Stimulated activated CD4-positive, alpha-beta T cell treated with anti-CD3 and anti-CD28 coated beads, Interleukin-4, amount 100 ng/mL, for 4 hours (primary cell): ENCODE measurements around the gene SEC63.
"Not testable (repeated sequence)": the region's sequence is repeated elsewhere in the genome, so short reads cannot be mapped to it uniquely, and the experiment has no call there.

Experiments
- DNase-seq, 2 experiments: peaks; one replicate each; pipeline ENCODE4 v3.0.0-alpha.2; 2020

SEC63 gene

DNA sequence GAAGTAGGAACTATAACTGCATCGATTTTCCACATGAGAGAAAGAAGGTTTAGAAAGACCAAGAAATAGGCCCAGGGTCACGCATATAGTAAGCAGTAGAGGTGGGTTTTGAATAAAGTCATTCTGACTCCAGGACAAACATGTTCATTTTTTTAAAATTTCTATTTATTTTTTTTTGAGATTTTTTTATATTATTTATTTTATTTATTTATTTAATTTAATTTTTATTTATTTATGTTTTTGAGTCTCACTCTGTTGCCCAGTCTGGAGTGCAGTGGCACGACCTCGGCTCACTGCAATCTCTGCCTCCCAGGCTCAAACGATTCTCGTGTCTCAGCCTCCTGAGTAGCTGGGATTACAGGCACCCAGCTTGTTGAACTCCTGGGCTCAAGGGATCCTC is 13.2 kb upstream of the SEC63 start:
- DNase-seq, result no peak

- DNase-seq, result no peak
Observed at GRCh38 chr6:107970255-107970654, 12.2 kb upstream of the SEC63 start.

- no peak for DNase-seq
Observed at GRCh38 chr6:107968081-107968480, 10.1 kb upstream of the SEC63 start.

DNA sequence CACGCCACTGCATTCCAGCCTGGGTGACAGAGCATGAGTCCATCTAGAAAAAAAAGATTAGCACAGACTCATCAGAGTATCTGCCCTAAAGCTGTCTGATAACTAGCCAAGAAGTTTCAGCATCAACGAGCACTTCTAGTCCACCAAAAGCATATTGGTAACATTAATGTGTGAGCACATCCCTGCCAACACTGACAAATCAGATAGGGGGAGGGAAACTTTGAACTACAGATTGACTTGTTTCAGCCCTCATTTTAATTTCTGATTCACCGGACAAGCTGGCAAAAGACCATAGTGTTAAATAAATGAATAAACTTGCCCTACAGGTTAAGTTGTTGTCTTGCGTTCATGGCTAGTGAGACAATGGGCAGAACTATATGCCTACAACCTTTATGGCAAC is 7.7 kb upstream of the SEC63 start:
- no peak for DNase-seq

GRCh38 chr6:107962723-107963122 is 4.7 kb upstream of the SEC63 start:
- DNase-seq, result no peak

- DNase-seq, result no peak
Observed at GRCh38 chr6:107959392-107959791, 1.4 kb upstream of the SEC63 start.

DNA sequence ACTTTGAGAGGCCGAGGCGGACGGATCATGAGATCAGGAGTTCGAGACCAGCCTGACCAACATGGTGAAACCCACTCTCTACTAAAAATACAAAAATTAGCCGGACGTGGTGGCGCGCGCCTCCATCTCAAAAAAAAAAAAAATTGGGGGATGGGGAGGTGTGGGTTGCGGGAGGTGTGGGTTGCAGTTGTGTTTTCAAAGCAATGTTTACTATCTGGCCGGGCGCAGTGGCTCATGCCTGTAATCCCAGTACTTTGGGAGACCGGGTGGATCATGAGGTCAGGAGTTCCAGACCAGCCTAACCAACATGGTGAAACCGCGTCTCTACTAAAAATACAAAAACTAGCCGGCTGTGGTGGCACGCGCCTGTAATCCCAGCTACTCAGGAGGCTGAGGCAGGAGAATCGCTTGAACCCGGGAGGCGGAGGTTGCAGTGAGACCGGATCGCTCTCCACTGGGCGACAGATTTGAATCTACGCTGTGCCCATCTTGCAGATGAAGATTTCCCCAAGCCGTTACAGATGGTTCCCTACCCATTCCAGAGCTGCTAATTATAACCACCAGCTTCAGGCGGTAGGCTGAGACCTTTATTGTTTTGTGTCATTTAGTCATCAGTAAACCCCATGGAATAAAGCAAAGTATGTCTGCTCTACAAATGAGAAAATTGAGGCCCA is 818 bp upstream of the SEC63 start:
- DNase-seq, result not testable (repeated sequence)

DNA sequence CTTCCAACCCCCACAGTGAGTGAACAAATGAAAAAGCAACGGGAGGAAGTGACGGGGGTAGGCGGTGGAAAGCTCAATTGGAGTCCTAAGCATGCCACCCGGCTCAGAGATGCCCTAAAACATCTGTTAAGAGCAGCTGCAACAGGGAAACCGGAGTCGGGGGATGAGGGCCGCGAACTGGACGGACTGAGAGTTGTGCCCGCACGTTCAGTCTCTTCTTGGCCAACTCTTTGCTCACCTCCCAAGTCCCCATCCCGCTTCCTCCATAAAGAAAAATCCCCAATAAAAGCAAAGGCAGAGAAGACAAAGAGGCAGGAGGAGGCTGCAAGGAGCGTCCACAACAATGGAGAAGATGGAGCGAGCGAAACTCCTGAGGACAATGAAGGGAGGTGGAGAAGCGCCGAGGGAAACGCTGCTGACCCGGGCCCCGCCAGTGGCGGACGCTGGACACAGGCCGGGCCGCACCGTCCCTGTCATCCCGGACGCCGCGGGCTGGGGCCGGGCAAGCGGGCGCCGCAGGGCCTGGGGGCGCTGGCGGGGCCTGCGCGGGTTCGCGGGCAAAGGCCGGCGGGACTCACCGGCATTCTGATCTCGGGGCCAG is 600 bp downstream of the SEC63 start:
- peak; percentile 51 to 61 for DNase-seq

DNA sequence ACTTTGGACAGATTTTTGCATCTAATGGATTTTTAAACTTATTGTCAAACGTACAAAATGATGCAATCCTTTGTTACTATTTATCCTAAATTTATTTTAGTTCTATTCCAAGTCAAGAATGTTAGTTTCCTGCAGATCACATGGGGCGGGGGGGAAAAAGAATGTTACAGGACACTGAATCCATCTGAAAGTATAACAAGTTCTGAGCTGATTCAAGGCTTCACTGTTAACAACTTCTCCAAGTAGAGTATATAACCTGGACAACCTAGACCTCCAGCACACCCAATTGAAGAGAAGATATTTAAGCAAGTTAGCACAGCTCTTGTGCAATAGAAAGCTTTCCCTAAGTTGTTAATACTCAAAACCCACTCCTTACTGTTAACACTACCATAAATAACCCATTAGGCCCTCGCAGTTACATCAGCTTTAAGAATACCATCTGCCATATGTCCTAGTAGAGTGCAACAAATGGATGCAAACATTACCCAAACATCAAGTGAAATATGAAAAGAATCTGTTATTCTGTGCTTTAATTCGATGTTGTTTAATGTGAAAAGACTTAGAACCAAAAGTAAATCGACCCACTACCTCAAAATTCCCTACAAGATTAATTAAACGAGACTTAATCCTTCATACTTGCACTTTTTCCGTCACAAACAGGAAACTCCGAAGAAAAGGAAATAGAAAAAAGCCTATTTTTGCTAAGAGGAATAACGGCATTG is 1.3 kb downstream of the SEC63 start:
- DNase-seq, result no peak

- DNase-seq, result no peak
Observed at GRCh38 chr6:107956181-107956580, 1.8 kb downstream of the SEC63 start.

DNA sequence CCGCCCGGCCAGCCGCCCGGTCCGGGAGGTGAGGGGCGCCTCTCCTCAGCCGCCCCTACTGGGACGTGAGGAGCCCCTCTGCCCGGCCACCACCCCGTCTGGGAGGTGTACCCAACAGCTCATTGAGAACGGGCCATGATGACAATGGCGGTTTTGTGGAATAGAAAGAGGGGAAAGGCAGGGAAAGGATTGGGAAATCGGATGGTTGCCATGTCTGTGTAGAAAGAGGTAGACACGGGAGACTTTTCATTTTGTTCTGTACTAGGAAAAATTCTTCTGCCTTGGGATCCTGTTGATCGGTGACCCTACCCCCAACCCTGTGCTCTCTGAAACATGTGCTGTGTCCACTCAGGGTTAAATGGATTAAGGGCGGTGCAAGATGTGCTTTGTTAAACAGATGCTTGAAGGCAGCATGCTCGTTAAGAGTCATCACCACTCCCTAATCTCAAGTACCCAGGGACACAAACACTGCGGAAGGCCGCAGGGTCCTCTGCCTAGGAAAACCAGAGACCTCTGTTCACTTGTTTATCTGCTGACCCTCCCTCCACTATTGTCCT is 4.1 kb downstream of the SEC63 start:
- not testable (repeated sequence) for DNase-seq

- no peak for DNase-seq
Observed at GRCh38 chr6:107943626-107944439, 14.2 kb downstream of the SEC63 start.

GRCh38 chr6:107942142-107942541 is 15.9 kb downstream of the SEC63 start:
- DNase-seq, result no peak

GRCh38 chr6:107941627-107942026 is 16.4 kb downstream of the SEC63 start:
- no peak for DNase-seq

DNA sequence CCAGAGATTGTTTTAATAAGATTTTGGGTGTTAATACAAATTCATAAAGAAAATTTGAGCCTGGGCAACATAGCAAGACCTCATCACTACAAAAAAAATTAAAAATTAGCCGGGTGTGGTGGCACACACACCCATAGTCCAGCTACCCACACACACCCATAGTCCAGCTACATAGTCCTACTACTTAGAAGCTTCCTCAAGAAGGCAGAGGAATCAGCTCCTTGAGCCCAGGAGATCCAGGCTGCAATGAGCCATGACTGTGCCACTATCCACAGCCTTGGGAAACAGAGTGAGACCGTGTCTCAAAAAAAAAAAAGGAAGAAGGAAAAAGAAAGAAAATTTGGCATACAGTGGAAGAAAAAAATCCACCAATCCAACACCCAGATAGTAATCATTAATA is 16.8 kb downstream of the SEC63 start:
- DNase-seq, result no peak

DNA sequence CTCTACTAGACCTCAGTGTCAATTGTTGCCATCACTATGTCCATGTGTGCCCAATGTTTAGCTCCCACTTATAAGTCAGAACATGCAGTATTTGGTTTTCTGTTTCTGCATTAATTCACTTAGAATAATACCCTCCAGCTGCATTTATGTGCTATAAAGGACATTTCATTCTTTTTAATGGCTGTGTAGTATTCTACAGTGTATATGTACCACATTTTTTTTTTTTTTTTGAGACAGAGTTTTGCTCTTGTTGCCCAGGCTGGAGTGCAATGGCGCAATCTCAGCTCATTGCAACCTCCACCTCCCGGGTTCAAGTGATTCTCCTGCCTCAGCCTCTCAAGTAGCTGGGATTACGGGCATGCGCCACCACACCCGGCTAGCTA is 21.1 kb downstream of the SEC63 start:
- DNase-seq, result not testable (repeated sequence)

DNA sequence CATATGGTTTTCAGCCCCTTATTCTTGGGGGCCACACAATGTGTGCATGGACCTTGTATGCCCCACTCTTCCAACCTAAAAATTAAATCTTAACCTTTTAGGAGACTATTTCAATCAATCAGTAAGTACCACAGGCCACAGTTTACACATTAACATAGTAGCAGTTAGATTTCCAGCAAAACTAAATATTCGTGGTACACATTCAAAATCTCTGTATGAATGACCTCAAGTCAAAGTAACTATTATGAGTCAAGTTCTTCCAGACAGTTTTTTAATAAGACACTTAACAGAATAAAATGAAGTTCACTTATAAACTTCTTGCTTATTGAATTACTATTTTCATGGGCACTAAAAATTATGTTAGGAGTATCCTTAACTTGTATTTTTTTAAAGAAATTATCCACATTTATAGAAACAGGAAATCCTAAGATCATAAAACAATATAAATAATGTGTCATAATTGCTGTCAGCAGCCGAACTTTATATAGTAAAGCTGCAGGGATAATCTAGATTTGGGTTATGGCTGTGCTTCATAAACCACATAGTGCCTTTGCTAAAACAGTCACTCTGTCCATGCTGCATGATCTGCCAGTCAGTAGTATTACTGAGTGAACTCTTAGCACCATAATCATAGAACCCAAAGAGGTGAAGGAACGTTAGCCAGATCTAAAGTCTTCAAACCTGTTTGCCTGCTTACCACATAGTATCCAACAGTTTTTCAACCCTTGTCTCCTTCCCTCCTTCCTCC is 21.7 kb downstream of the SEC63 start:
- DNase-seq, result no peak

DNA sequence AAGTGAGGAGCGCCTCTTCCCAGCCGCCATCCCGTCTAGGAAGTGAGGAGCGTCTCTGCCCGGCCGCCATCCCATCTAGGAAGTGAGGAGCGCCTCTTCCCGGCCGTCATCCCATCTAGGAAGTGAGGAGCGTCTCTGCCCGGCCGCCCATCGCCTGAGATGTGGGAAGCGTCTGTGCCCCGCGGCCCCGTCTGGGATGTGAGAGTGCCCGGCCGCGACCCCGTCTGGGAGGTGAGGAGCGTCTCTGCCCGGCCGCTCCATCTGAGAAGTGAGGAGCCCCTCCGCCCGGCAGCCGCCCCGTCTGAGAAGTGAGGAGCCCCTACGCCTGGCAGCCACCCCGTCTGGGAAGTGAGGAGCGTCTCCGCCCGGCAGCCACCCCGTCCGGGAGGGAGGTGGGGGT is 23.8 kb downstream of the SEC63 start:
- DNase-seq, result not testable (repeated sequence)

- no peak for DNase-seq
Observed at GRCh38 chr6:107932580-107932979, 25.4 kb downstream of the SEC63 start.

- DNase-seq, result no peak
Observed at GRCh38 chr6:107931894-107932293, 26.1 kb downstream of the SEC63 start.

DNA sequence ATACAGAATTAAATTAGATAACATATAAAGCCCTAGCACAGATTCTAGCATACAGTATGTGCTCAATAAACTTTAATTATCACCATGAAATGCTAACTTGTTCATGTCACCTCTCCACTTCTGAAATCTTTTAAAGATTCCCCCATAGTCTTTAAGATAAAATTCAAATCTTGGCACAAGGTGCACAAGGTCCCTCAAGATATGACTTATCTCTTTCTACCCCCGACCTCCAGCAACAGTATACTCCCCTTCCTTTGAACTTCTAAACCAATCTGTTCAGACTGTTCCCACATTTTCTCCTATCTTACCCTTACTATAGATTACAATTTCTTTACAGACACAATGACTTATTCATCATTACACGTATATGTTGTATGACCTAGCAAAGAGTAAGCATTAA is 29.0 kb downstream of the SEC63 start:
- no peak for DNase-seq
